Kidney (tissue), 14 donors: ENCODE results near the gene TBC1D24. TPM values are rescaled to one million over a fixed set of nuclear protein-coding genes. Genes with fewer than 3 reads are reported as not detected.

Source experiments
- DNase-seq, 5 donors: peaks; one replicate each; pipeline ENCODE4 v3.0.0-alpha.2; 2013 to 2020
- FAIRE-seq: peaks from 2 replicates; lab custom pipeline; 2012; peaks lifted over from hg19 to GRCh38; lab: Jason Lieb, UNC
- H3K27ac ChIP-seq, 2 donors: one replicate each; pipeline ENCODE4 v1.7.0; 2013; ENCODE audit warnings: low read depth in 2 of 2, low read length in 2 of 2, inconsistent platforms in 1 of 2
- H3K27me3 ChIP-seq: one replicate; pipeline ENCODE4 v1.7.1; 2013; ENCODE audit warnings: low read length, inconsistent platforms; ENCODE audit not compliant: control insufficient read depth, insufficient read depth
- H3K36me3 ChIP-seq, 3 donors: one replicate each; pipeline versions ENCODE4 v1.7.0 to v1.7.1; 2013; ENCODE audit warnings: low read length in 3 of 3, control low read depth in 1 of 3, inconsistent platforms in 1 of 3; ENCODE audit not compliant: insufficient read depth in 3 of 3, control insufficient read depth in 2 of 3
- H3K4me1 ChIP-seq, 3 donors: one replicate each; pipeline versions ENCODE4 v1.7.0 to v1.7.1; 2013; ENCODE audit warnings: low read length in 3 of 3, inconsistent platforms in 1 of 3, low read depth in 1 of 3; ENCODE audit not compliant: control insufficient read depth in 2 of 3, insufficient read depth in 2 of 3
- H3K4me3 ChIP-seq, 3 donors: one replicate each; pipeline versions ENCODE4 v1.7.0 to v1.8.1; 2013; ENCODE audit warnings: low read length in 3 of 3, control low read depth in 1 of 3, inconsistent platforms in 1 of 3
- H3K9ac ChIP-seq, 3 donors: one replicate each; pipeline versions ENCODE4 v1.7.0 to v1.7.1; 2013; ENCODE audit warnings: low read length in 3 of 3, control low read depth in 1 of 3, inconsistent platforms in 1 of 3
- H3K9me3 ChIP-seq, 3 donors: one replicate each; pipeline versions ENCODE4 v1.7.0 to v1.7.1; 2013; ENCODE audit warnings: low read length in 3 of 3, control low read depth in 1 of 3, inconsistent platforms in 1 of 3; ENCODE audit not compliant: control insufficient read depth in 2 of 3, insufficient read depth in 1 of 3
- CTCF ChIP-seq: IDR thresholded peaks from 3 replicates; pipeline ENCODE4 v1.5.1; 2012; ENCODE audit warnings: mild to moderate bottlenecking, moderate library complexity, borderline replicate concordance; ENCODE audit not compliant: insufficient read depth; ENCODE audit errors: extremely low read depth
- intact Hi-C: fragments of 100-400 bp; cut with DNase I; formaldehyde crosslinking; loops from one replicate; pipeline ENCODE4 v1.11.1; 2022
- polyA plus RNA-seq: library from polyadenylated mRNA; stranded (reverse); fragments of 350-450 nt; fragmentation: Illumina TruSeq; extraction: RNeasy Lipid Tissue Mini Kit (QIAGEN cat#74804); gene quantifications from one replicate; pipeline ENCODE4 v1.2.3, GENCODE V29; 2014; ENCODE audit warnings: low read depth, low replicate concordance; ENCODE audit not compliant: insufficient read depth
- total RNA-seq: library from RNA; stranded (reverse); fragmentation: NEBNext Ultra II Directional; extraction: Animal tissue kit (Norgen Biotek cat#: 25700); gene quantifications from one replicate; pipeline ENCODE4 v1.2.1, GENCODE V29; 2021
- donor health status: control.
- donor health status: control.
- donor health status: control.
- donor health status: control.
- donor health status: control.
- donor health status: DM: yes; HTN: yes; CAD: no.
- donor health status: Normal renal cell carcinoma (clear cell type).

The TBC1D24 gene
- total and polyA plus RNA-seq, 2 donors from 2014 or later: 23.9 to 25.7 TPM

DNA sequence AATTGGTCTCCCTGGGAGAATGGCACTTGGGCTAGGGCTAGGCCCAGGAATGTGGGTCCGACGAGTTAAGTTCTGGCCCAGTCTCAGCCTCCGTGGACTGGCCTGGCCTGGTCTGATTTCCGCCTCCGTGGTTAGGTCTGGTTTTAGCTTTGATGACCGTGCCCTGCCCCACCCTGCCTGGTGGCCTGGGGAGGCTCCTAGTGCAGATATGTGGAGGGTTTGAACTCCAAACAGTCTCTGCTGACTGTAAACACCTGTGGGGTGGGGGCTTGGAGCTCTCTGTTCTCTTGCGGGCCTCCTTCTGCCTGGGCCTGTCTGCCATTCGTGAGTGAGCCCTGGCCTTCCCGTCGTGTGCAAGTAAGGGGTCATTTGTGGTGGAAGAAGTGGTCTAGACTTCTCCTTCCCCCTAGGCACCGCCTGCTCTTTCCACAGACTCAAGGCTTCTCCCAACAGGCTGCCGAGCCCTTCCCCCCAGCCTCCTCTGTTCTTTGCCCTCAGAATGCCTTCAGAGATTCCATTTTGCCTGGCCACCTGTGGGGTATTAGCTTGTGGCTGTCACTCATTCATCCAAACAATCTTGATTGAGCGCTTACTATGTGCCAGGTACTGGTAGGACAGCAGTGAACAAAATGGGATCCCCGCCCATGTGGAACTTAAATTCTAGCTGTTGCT is 40.4 kb downstream of the TBC1D24 start:
- Histone ChIP-seq H3K27ac (peak overlapping the region; percentile 99), H3K27me3 (no peaks in the 10 kb centered on the region), H3K4me1 (peaks cover 0 to 64% (median 30%) of the 10 kb centered on the region in 3 donors), H3K36me3 (peaks cover 0 to 14% (median 0%) of the 10 kb centered on the region in 3 donors), H3K9me3 (no peaks in the 10 kb centered on the region), H3K9ac (peak overlapping the region; percentile 75 to 97 (median 79)), H3K4me3 (peak overlapping the region; percentile 81 to 91 (median 83))
- no peak for TF ChIP-seq CTCF
- no peak for FAIRE-seq
- intact Hi-C loops: no loop called here
- DNase-seq: peak in 2 of 5 donors; percentile 50 to 76

DNA sequence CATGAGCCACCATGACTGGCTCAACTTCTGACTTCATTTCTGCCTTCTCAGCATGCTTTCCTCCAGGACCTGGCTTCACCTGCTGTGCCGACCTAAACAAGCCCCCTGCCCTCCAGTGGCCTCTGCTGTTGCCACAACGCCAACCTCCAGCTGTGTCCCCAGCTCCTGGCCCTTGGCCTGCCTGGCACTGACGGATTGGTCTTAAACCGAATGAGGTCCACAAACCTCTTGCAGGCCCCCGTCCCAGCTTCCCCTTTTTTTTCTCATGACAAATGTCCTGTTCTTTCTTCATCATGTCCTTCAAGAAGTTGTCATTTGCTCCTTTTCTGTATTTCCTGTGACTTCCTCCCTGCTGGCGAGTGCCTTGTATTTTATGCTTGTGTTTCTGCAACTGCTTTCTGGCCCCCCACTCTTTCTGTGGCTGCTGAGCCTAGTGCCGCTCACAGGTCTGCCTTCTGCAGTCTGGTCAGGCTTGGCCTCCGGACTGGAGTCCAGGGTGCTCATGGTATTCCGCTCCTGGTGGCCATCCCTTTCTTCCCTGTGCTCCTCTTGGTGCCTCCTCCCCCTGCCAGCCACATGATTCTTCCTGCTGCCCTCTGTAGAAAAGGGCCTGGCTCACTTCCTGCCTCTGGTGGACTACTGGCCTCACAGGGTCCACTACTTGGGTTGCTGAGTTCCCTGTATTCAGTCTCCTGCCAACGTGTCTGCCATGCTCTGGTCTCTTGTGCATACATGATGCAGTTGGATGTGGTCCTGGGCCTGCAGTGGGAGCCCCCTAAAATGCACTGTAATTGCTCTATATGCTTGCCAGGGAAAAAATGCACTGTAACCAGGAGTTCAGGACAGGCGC is 41.7 kb downstream of the TBC1D24 start:
- peak overlapping the region in 2 of 3 donors; percentile 39 to 97 for H3K9ac ChIP-seq
- no peaks in the 10 kb centered on the region for H3K9me3 ChIP-seq
- peaks cover 0 to 66% (median 29%) of the 10 kb centered on the region in 3 donors for H3K4me1 ChIP-seq
- no peak for FAIRE-seq
- DNase-seq: peak in 1 of 5 donors; percentile 70
- intact Hi-C loops: no loop called here
- no peaks in the 10 kb centered on the region for H3K27me3 ChIP-seq
- H3K36me3 ChIP-seq: peaks cover 0 to 14% (median 0%) of the 10 kb centered on the region in 3 donors
- no peak for TF ChIP-seq CTCF
- peak overlapping the region; percentile 12 to 91 (median 83) for H3K4me3 ChIP-seq
- peak overlapping the region; percentile 33 to 99 for H3K27ac ChIP-seq

DNA sequence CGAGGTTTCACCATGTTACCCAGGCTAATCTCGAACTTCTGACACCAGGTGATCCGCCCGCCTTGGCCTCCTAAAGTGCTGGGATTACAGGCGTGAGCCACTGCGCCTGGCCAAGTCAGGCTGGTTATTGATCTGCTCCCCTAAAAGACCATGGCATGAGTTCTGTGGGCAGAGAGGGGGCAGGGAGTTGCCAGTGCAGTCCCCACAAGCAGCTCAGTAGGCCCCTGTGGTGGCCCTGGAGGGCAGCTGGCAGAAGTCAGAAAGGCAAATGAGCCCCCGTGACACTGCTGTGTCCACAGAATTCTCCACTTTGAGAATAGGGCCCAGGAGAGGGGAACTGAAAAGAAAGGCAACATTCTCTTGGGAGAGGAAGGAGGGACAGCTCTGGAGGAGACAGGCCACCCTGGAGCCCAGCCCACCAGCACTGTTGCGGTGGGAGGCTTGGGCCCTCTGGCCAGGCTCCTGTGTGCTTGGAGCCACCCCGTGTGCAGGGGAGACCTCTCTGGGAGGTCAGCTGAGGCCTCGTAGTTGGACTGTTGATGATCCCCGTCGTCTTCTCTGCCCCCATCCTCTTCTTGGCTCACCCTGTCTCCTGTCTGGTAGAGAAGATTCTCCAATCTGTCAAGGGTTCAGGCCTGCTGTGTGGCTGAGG is 43.2 kb downstream of the TBC1D24 start:
- Histone ChIP-seq H3K4me3 (peak overlapping the region in 1 of 3 donors; percentile 91), H3K9ac (peak overlapping the region in 1 of 3 donors; percentile 34), H3K9me3 (no peaks in the 10 kb centered on the region), H3K4me1 (peaks cover 0 to 53% (median 15%) of the 10 kb centered on the region in 3 donors), H3K27me3 (no peaks in the 10 kb centered on the region), H3K36me3 (peaks cover 0 to 14% (median 0%) of the 10 kb centered on the region in 3 donors), H3K27ac (no peak overlapping the region)
- FAIRE-seq: no peak
- no peak for TF ChIP-seq CTCF
- peak in 1 of 5 donors; percentile 55 for DNase-seq
- intact Hi-C loops: no loop called here
